HepG2 (cell line): ENCODE results near the gene CEP104. TPM values are rescaled to one million over a fixed set of nuclear protein-coding genes. Genes with fewer than 3 reads are reported as not detected.
A peak's percentile ranks its signal among the peaks of the same experiment; 100 is the strongest.

Experiments
- ATAC-seq: fragments of 200-7000 bp; cut with Tn5 transposase; 3 replicates; pipeline ENCODE4 v1.9.1; 2020; ENCODE audit warnings: mild to moderate bottlenecking, moderate library complexity
- BruUV-seq: library from RNA; stranded (reverse); fragments of 400-500 nt; replicated peaks from 2 replicates; lab custom pipeline; 2021; lab: Mats Ljungman, UMichigan
- CTCF ChIA-PET: fragments of 300-600 bp; formaldehyde crosslinking; extraction: SDS; loops from one replicate; lab custom pipeline; 2021; ENCODE audit warnings: low total read pairs, inconsistent platforms, low intra/inter-chr PET ratio; lab: Yijun Ruan, JAX
- POLR2A ChIA-PET: fragments of 350-600 bp; sonication (Branson Sonifier 250); formaldehyde crosslinking; loops from one replicate; lab custom pipeline; 2020; ENCODE audit warnings: antibody characterized with exemption, inconsistent platforms; lab: Yijun Ruan, JAX
- DNase-seq: peaks from one replicate; pipeline ENCODE4 v3.0.0-alpha.2; 2015; ENCODE audit warnings: low spot score
- FAIRE-seq: peaks from 3 replicates; lab custom pipeline; 2011; peaks lifted over from hg19 to GRCh38; lab: Jason Lieb, UNC
- H2AFZ ChIP-seq: one replicate; pipeline ENCODE4 v1.6.1; 2011; ENCODE audit warnings: low read length, inconsistent platforms
- H3K27ac ChIP-seq: fragments of 300-600 bp; 3 replicates; pipeline ENCODE4 v1.8.0; 2011; ENCODE audit warnings: mixed run types, mild to moderate bottlenecking, mixed read lengths, low read length, inconsistent platforms; ENCODE audit not compliant: insufficient read depth; ENCODE audit errors: extremely low read length
- H3K27me3 ChIP-seq, 2 experiments: fragments of 200-600 bp in 1 of 2; 2 replicates in 1 of 2; 3 replicates in 1 of 2; pipeline versions ENCODE4 v1.6.0 to v1.8.0; 2011; ENCODE audit warnings: low read length in 2 of 2, mild to moderate bottlenecking in 2 of 2, moderate library complexity in 2 of 2, inconsistent platforms in 1 of 2; ENCODE audit not compliant: insufficient read depth in 2 of 2, control insufficient read depth in 1 of 2
- H3K36me3 ChIP-seq, 2 experiments: fragments of 200-600 bp in 1 of 2; replicated peaks in 1 of 2; 2 replicates in 1 of 2; 3 replicates in 1 of 2; pipeline versions ENCODE4 v1.5.1 to v1.8.0; 2011; ENCODE audit warnings: low read length in 2 of 2, inconsistent platforms in 1 of 2; ENCODE audit not compliant: insufficient read depth in 2 of 2, control insufficient read depth in 1 of 2
- H3K4me1 ChIP-seq: 2 replicates; pipeline ENCODE4 v1.5.1; 2012; ENCODE audit warnings: low read length, inconsistent platforms; ENCODE audit not compliant: insufficient read depth
- H3K4me2 ChIP-seq: 2 replicates; pipeline ENCODE4 v1.6.0; 2011; ENCODE audit warnings: low read depth, low read length, inconsistent platforms
- H3K4me3 ChIP-seq, 3 experiments: fragments of 200-600 bp in 1 of 3; sonication (generic), shearing (Covaris generic) in 1 of 3; replicated peaks in 1 of 3; 2 replicates each; pipeline ENCODE4 v1.5.1; 2011 to 2016; ENCODE audit warnings: low read length in 3 of 3, inconsistent platforms in 2 of 3, low read depth in 2 of 3, mild to moderate bottlenecking in 2 of 3, control low read depth in 1 of 3, mixed read lengths in 1 of 3; ENCODE audit not compliant: insufficient read depth in 1 of 3
- H3K79me2 ChIP-seq: one replicate; pipeline ENCODE4 v1.6.1; 2011; ENCODE audit warnings: low read length, inconsistent platforms; ENCODE audit not compliant: insufficient read depth
- H3K9ac ChIP-seq: 2 replicates; pipeline ENCODE4 v1.6.0; 2011; ENCODE audit warnings: mild to moderate bottlenecking, low read depth, low read length, inconsistent platforms; ENCODE audit not compliant: insufficient read depth
- H3K9me3 ChIP-seq: 2 replicates; pipeline ENCODE4 v1.5.1; 2012; ENCODE audit warnings: mild to moderate bottlenecking, low read length
- H4K20me1 ChIP-seq: 2 replicates; pipeline ENCODE4 v1.6.0; 2011; ENCODE audit warnings: inconsistent platforms, mild to moderate bottlenecking, low read length, moderate library complexity; ENCODE audit not compliant: insufficient read depth
- BRCA1 ChIP-seq: sonication (generic); formaldehyde crosslinking; IDR thresholded peaks from 2 replicates; pipeline ENCODE4 v1.4.0; 2020; ENCODE audit warnings: missing genetic modification reagents
- CREBL2 ChIP-seq: sonication (generic); formaldehyde crosslinking; IDR thresholded peaks from 2 replicates; pipeline ENCODE4 v1.8.1; 2023; ENCODE audit warnings: missing genetic modification reagents, mild to moderate bottlenecking, borderline replicate concordance
- DBP ChIP-seq: sonication (generic); formaldehyde crosslinking; IDR thresholded peaks from 2 replicates; pipeline ENCODE4 v1.4.0; 2020; ENCODE audit warnings: missing genetic modification reagents; ENCODE audit errors: not compliant biosample characterization
- FOXO1 ChIP-seq: sonication (generic); formaldehyde crosslinking; IDR thresholded peaks from 2 replicates; pipeline ENCODE4 v1.4.0; 2020; ENCODE audit warnings: missing genetic modification reagents
- MLXIP ChIP-seq: sonication (generic); formaldehyde crosslinking; IDR thresholded peaks from 2 replicates; pipeline ENCODE4 v1.9.0; 2021; ENCODE audit warnings: missing genetic modification reagents, borderline replicate concordance
- MNT ChIP-seq: fragments of 450-650 bp; IDR thresholded peaks from 2 replicates; pipeline ENCODE4 v1.6.1; 2016
- PAWR ChIP-seq: sonication (generic); formaldehyde crosslinking; IDR thresholded peaks from 2 replicates; pipeline ENCODE4 v1.4.0; 2020; ENCODE audit warnings: missing genetic modification reagents, mild to moderate bottlenecking, borderline replicate concordance
- PTBP1 ChIP-seq: fragments of 200-400 bp; formaldehyde crosslinking; IDR thresholded peaks from 2 replicates; pipeline ENCODE4 v1.6.1; 2018; ENCODE audit warnings: low read length, low read depth; ENCODE audit not compliant: poor library complexity, severe bottlenecking
- SAP130 ChIP-seq: IDR thresholded peaks from 2 replicates; pipeline ENCODE4 v1.6.1; 2016; ENCODE audit warnings: low read depth
- SIN3B ChIP-seq: fragments of 150-350 bp; IDR thresholded peaks from 2 replicates; pipeline ENCODE4 v1.6.1; 2014; ENCODE audit warnings: low read length
- SNAPC2 ChIP-seq: sonication (generic); formaldehyde crosslinking; IDR thresholded peaks from 2 replicates; pipeline ENCODE4 v1.8.1; 2022; ENCODE audit warnings: mild to moderate bottlenecking, missing genetic modification reagents
- TEAD3 ChIP-seq: optimal IDR thresholded peaks from 2 replicates; pipeline ENCODE3; 2016; ENCODE audit warnings: borderline replicate concordance
- ZBTB7B ChIP-seq: sonication (generic); formaldehyde crosslinking; IDR thresholded peaks from 2 replicates; pipeline ENCODE4 v1.4.0; 2020; ENCODE audit warnings: missing genetic modification reagents
- ZEB1 ChIP-seq: IDR thresholded peaks from 2 replicates; pipeline ENCODE4 v1.6.1; 2012; ENCODE audit warnings: mild to moderate bottlenecking, low read depth, inconsistent platforms; ENCODE audit not compliant: insufficient replicate concordance
- ZNF33A ChIP-seq: sonication (generic); formaldehyde crosslinking; IDR thresholded peaks from 2 replicates; pipeline ENCODE4 v1.5.1; 2020; ENCODE audit warnings: missing genetic modification reagents, mild to moderate bottlenecking, moderate library complexity, borderline replicate concordance
- ZNF460 ChIP-seq: sonication (generic); formaldehyde crosslinking; IDR thresholded peaks from 2 replicates; pipeline ENCODE4 v1.5.1; 2020; ENCODE audit warnings: missing genetic modification reagents, mild to moderate bottlenecking, borderline replicate concordance
- ZNF496 ChIP-seq: sonication (generic); formaldehyde crosslinking; IDR thresholded peaks from 2 replicates; pipeline ENCODE4 v1.8.1; 2023; ENCODE audit warnings: mild to moderate bottlenecking, moderate library complexity, missing genetic modification reagents; ENCODE audit not compliant: insufficient replicate concordance
- ZNF782 ChIP-seq: sonication (generic); formaldehyde crosslinking; IDR thresholded peaks from 2 replicates; pipeline ENCODE4 v1.4.0; 2020; ENCODE audit warnings: missing genetic modification reagents, mild to moderate bottlenecking, borderline replicate concordance
- ZNF883 ChIP-seq: sonication (generic); formaldehyde crosslinking; IDR thresholded peaks from 2 replicates; pipeline ENCODE4 v1.5.1; 2020; ENCODE audit warnings: mild to moderate bottlenecking, missing genetic modification reagents; ENCODE audit errors: not compliant biosample characterization
- WGBS: methylation state at CpG from one replicate; pipeline ENCODE4 v1.1.6; 2017; ENCODE audit warnings: low lambda C conversion rate; 5-methylcytosine and 5-hydroxymethylcytosine counted together
- in situ Hi-C: cut with HindIII; loops from 2 replicates; pipeline ENCODE4 v1.10.0; 2017; ENCODE audit warnings: low pct_unique_long_range_greater_than_20kb; ENCODE audit not compliant: extremely low pct_ligation_motif_present
- intact Hi-C: fragments of 100-400 bp; cut with micrococcal nuclease; formaldehyde crosslinking; loops from one replicate; pipeline ENCODE4 v1.10.0; 2022; ENCODE audit not compliant: unreplicated experiment
- polyA plus RNA-seq, 8 experiments: library from polyadenylated mRNA; depleted of rRNA in 3 of 8; stranded (reverse) in 7 of 8; unstranded in 1 of 8; fragments of >200 nt; fragmentation: Illumina TruSeq in 4 of 8; extraction: Trizol in 4 of 8; gene quantifications; 2 replicates each; pipeline versions ENCODE4 v1.2.1 to v1.2.3, GENCODE V29; 2011 to 2016; ENCODE audit warnings: low read depth in 4 of 8, missing spikeins in 1 of 8, mixed read lengths in 1 of 8; ENCODE audit not compliant: insufficient read depth in 1 of 8
- total RNA-seq, 5 experiments: library from RNA; depleted of rRNA; stranded (reverse); fragments of >200 nt; fragmentation: Illumina TruSeq; extraction: Trizol; gene quantifications; 2 replicates each; pipeline ENCODE4 v1.2.3, GENCODE V29; 2016; ENCODE audit warnings: low read depth in 1 of 5

CEP104 gene
- total and polyA plus RNA-seq, 2 of the 13 experiments (the other 11 are each of a cell fraction or from before 2014, with no cell fraction given), result 20.4 to 30.1 TPM

GRCh38 chr1:3773572-3774275, 83.3 kb downstream of the CEP104 start:
- H4K20me1 ChIP-seq, result no peaks in the 10 kb centered on the region
- H3K9ac ChIP-seq, result peak overlapping the region; percentile 81
- H3K36me3 ChIP-seq, result no peaks in the 10 kb centered on the region
- ATAC-seq, result no peak
- H3K27ac ChIP-seq, result peak overlapping the region; percentile 86
- peaks cover 63% of the 10 kb centered on the region for H3K4me1 ChIP-seq
- no CpG with 5 or more reads among the region's 16 CpGs for WGBS
- ChIA-PET CTCF (no interaction called here), POLR2A (interaction anchor here (1.1 to 1.8 kb wide), 2 partner anchors 11 to 16 kb away, joined by 5 to 10 read pairs; no protein-coding TSS in a partner anchor)
- intact Hi-C loops, result loop anchor here (10.0 kb wide), 1 partner anchor 131 kb away; the partner anchor contains the start of gene C1orf174
- H3K4me2 ChIP-seq, result peak overlapping the region; percentile 93
- no peak overlapping the region for H2AFZ ChIP-seq
- H3K9me3 ChIP-seq, result no peaks in the 10 kb centered on the region
- peak; percentile 13 for DNase-seq
- BruUV-seq, result no TSS peak
- no peak for FAIRE-seq
- peak overlapping the region; percentile 89 to 90 (median 90) for H3K4me3 ChIP-seq
- no peaks in the 10 kb centered on the region for H3K27me3 ChIP-seq
- H3K79me2 ChIP-seq, result peaks cover 18% of the 10 kb centered on the region
- in situ Hi-C loops, result no loop called here
- TF ChIP-seq ZNF782 (CRISPR knock-in tag) (no peak), ZNF883 (CRISPR knock-in tag) (peak; percentile 7), ZNF33A (CRISPR knock-in tag) (no peak), MNT (no peak), PAWR (no peak), BRCA1 (CRISPR knock-in tag) (no peak), FOXO1 (CRISPR knock-in tag) (no peak), SIN3B (no peak), CREBL2 (CRISPR knock-in tag) (no peak), PTBP1 (no peak), TEAD3 (CRISPR knock-in tag) (no peak), SNAPC2 (no peak), DBP (CRISPR knock-in tag) (no peak), ZEB1 (no peak), SAP130 (0 out of 2 replicates have a peak, but pooled peaks have one; percentile 21), ZNF460 (no peak), ZBTB7B (CRISPR knock-in tag) (no peak; the same call in 1 of the 2 replicates), MLXIP (CRISPR knock-in tag) (no peak), ZNF496 (no peak)
